ENCODE results near the gene VPS37D.
A peak's percentile ranks its signal among the peaks of the same experiment; 100 is the strongest.
"Not testable (repeated sequence)": the region's sequence is repeated elsewhere in the genome, so short reads cannot be mapped to it uniquely, and the experiment has no call there.

Gene VPS37D

DNA sequence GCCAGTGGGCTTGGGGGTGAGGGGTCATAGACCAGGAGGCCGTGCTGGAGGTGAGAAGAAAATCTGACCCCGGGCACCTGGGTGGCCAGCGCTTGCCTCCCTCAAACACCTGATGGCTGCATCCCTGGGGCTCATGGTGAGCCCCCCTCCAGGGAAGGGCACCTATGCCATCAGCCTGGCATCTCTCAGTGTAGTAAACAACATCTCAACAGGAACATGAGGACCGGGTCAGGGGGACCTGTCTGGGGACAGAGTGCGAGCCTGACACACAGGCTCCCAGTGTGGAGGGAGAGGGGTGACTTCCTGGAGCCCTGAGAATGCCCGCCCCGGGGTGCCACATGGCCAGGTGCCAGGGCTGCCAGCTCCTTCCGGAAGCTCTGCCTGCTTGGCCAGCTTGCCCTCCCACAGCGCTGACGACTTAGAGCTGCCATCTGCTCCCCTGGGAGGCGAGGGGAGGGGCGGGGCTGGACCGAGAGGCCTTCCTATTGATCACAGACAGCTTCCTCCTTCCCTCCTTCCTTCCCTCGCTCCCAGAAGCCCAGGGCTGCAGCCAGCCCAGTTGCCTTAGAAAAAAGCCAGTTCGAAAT lies 39.5 kb downstream of the VPS37D start:
- DNase-seq: peak; percentile 24

DNA sequence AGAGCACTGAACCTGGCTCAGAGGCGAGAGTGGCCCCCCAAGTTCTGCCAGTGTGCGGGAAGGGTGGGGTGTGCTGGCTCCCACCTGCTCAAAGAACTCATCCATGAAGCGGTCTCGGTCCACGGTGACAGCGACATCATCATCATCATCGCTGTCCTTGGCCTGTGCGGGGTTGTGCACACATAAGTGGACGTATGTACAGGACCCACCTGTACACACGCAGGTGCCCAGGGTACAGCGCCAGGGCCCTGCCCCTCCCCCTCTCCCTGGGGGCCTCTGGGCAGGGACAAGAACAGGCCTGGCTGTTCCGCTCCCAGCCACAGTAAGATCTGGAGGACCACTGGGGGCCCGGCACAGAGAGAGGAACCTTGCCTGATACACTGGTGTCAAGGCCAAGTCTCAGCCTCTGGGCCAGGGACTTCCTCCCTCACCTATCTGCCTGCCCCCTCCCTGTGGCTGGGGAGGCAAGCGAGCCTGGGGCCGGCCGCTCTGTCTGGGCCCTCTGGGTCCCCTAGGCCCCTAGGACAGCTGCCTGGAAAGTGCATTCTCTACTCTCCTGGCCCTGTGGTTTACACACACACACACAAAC lies 41.4 kb downstream of the VPS37D start:
- DNase-seq: no peak

DNA sequence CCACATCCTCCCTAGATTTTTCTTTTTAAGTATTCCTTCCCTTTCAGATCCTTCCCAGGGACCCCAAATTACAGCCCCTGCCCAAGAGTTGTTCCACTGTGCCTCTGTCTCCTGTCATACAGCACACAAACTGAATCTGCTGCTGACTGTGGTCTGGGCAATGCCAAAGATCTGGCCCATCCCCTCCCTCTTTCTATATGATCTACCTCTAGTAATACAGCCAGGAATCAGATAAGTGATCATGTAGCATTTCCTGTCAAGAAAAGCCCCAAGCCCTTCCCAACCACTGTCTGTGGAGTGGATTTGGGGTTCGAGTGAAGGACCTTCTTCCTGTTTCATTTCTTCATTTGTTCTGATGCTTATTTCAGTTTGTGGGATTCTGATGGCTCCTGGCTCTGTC lies 45.1 kb downstream of the VPS37D start:
- DNase-seq: no peak

DNA sequence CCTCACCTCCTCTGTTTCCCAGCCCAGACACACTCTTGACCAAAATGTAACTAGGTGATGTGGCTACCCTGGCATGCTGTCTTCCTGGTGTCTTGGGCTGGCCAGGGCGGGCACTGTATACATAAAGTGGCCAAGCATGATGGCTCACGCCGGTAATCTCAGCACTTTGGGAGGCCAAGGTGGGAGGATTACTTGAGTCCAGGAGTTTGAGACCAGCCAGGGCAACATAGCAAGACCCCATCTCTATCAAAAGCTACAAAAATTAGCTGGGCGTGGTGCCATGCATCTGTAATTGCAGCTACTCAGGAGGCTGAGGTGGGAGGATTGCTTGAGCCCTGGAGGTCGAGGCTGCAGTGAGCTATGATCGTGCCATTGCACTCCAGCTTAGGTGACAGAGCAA lies 45.7 kb downstream of the VPS37D start:
- not testable (repeated sequence) for DNase-seq

DNA sequence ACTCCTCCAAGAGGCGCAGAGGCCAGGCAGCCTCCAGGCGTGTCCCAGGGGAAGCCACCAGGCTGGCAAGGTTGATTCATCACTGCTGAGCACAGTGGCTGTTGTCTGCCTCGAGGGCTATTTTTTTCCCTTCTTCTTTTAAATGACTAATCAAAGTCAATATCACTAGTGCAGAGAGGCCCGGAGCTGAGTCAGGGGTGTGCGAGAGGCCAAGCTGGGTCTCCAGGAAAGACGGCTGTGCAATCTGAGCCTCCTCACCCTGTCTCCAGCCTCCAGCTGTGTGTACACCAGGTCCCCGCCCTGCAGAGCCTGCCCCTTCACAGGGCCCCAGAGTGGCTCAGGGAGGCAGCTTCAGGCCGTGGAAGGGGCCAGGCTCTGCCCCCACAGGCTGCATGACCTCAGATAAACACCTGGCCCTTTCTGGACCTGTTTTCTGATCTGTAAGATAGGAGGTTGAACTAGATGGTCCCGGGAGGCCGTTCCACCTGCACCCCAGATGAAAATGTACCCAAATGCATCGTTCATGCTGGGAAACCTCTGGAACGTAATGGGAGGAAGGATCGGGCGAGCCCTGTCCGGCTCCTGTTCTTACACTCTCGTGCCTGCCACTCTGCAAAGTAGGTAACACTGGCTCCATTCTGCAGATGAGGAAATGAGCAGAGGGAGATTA lies 48.2 kb downstream of the VPS37D start:
- no peak for DNase-seq

DNA sequence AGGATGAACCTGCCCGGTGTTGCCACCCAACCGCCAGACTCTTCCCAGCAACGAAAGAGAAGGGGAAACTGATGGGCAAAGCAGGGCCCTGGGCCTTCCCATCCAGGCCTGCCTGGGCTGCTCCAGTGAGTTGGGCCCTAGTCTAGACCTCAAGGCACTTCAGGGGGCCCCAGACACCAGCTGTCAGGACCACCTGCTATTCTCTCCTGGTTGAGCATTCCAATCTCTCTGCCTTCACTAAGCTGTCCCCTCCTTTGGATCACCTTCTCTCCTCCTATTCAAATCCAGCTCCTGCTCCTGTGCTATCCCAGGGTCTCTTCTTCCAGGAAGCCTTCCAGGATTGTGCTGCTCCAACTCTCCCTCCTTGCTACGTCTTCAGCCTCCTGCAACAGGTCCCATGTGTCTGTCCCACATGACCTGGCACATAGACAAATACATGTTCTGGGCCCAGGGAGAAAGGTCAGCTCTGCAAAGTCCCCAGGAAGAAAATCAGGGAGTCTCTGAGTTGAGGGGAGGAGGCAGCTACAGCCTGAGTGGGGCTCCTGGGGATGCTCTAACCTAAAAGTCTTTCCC lies 48.8 kb downstream of the VPS37D start:
- DNase-seq: no peak

DNA sequence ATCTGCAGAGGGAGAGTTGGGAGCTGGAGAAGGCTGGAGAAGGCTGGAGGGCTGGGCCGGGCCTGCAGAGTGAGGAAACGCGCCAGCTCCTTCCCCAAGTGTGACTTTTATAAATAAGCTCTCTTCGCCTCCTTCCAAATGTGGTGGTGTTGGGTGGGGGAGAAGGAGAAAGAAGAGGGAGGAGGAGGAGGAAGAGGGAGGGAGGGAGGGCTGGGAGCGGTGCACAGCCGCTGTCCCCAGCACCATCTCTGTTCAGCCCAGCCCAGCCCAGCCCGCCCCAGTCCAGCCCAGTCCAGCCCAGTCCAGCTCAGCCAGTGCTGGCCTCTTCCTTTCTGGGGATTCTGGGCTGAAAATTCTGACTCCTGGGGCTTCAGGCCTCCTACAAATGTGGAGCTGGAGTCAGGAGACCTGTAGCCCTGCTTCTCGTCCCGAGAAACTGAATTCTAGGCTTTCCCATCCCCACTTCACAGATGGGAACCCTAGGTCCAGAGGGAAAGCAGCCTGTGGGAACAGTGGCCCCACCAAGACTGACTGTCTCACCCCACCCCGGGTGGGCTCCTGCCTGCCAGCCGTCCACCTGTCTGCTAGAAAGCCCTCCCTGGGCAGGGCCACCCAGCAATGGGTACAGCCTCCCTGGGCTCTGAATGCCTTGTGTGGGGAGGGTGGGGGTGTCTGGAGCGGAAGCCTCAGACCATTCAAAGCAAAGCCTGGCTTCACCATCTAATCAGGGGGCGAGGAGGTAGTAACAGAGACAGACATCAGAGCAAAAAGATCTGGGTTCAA lies 49.6 kb downstream of the VPS37D start:
- DNase-seq: no peak

DNA sequence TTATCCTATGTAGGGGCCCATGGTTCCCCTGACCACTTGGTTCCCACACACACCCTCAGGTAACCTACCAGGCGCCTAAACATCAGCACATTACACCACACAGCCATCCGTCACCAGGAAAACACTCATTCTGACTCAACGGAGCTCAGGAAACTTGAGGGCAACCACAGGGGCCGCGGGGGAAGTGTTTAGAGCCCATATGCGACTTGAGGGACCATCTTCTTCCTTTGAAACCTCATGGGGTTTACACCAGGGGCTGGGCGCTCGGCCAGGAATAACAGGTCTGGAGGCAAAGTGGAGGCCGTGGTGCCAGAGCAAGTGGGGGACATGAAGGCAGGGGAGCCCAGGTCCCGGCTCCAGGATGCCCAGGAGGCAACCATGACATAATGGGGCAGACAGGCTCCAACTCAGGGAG lies 50.4 kb downstream of the VPS37D start:
- peak; percentile 75 for DNase-seq

DNA sequence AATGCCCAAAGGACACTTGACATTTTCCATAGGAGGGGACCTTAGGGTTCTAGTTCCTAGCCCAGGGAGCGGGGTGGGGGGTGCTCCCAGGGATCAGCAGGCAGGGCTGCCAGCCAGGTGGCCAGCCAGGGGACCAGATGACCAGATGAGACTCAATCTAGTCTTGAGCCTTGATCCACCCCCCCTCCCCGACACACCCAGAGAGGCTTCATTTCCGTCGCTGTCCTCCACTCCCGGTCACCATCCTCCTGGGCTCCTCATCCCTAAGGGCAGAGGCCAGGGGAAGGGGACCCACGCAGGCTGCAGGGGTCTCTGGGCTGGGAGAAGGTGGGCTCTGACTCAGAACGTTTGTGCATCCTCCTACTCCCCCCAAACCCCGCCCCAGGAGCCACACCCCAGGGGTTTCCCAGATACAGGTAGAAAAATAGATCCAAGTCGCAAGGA lies 50.8 kb downstream of the VPS37D start:
- peak; percentile 34 for DNase-seq

DNA sequence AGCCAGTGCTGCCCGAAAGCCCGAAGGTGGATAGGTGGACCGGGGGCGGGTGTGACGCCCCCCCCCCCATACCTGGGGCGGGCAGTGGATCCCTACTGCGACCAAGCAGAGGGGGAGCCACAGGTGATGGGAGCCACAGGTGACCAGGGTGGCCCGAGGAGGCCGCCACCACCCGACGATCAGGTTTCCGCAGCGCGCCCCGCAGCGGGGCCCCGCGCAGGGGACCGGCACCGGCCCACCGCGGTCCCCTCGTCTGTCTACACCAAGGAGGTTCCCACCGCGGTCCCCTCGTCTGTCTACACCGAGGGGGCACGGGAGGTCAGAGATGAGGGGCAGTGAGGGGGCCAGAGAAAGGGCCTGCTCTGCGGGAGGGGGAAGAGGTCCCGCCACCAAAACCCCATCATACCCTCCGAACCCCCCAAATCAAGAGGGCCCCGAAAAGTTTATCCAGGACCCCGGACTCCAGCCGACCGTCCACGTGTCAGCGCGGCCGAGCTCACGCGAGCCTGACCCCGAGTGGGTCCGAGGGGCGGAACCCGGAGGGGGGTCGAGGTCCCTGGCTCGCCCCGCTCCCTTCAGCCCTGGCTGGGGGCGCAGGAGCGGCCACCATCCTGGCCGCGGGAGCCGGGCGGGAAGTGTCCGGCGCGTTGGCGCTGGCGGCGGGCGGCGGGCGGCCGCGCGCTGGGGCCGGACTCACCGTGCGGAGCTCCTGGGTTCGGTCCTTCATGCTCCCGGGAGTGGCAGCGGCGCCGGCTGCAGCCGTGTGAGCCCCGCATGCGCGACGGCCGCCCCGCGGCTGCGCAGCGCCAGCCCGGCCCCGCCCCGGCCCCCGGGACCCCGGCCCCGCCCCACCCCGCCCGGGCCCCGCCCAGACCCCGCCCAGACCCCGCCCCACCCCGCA lies 51.5 kb downstream of the VPS37D start, which contains the start of gene STX1A:
STX1A (minus strand) TSS at position 765 of the 901 bp plus-strand sequence; CDS start at position 727, 38 bp downstream.
- peak; percentile 77 for DNase-seq

DNA sequence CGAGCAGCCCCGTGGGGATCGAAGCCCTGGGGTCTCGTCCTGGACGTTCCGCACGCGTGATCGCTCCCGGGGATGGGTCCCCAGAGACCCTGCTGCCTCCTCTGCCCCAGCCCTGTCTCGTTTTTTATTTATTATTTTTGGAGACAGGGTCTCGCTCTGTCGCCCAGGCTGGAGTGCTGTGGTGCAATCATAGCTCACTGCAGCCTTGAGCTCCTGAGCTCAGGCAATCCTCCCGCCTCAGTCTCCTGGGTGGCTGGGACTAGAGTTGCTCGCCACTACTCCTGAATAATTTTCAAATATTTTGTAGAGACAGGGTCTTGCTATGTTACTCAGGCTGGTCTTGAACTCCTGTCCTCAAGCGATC lies 52.2 kb downstream of the VPS37D start:
- DNase-seq: no peak

DNA sequence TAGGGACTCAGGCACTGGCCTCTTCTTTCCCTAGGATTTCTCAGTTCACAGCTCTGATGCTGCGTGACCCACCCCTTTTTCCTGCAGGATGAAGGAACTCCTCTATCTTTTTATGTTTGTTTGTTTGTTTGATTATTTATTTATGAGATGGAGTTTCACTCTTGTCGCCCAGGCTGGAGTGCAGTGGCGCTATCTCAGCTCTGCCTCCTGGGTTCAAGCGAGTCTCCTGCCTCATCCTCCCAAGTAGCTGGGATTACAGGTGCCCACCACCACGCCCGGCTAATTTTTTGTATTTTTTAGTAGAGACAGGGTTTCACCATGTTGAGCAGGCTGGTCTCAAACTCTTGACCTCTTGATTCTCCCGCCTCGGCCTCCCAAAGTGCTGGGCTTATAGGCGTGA lies 52.8 kb downstream of the VPS37D start:
- not testable (repeated sequence) for DNase-seq

DNA sequence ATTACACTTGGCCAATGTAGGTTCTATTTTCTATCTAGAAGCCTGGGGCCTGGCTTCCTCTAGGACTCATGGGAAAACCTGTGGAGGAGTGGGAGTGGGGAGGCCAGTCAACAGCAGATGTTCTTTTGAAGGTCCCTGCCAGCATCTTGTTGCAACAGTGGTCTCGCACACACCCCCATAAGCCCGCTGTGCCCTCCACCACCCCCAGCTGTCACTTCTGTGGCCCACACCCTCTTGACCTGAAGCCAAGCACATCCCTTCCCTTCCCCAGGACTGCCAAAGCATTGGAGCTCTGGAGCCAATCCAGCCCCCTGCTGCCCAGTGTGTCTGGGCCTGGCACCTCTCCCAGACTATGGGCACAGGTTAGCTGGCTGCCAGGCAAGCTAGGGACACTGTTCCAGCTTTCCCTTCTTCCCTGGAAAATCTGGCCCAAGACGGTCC lies 53.8 kb downstream of the VPS37D start:
- DNase-seq: no peak
